Esophagus muscularis mucosa (tissue), 3 donors: Measurements from ENCODE around the gene OLFM2.

ENCODE experiments used
- CTCF ChIP-seq, 3 experiments: fragments of 200-600 bp in 2 of 3; fragments of 450-650 bp in 1 of 3; sonication (generic) in 2 of 3; IDR thresholded peaks; one replicate each; pipeline ENCODE4 v1.5.1; 2017 to 2019; ENCODE audit warnings: antibody characterized with exemption in 3 of 3, mild to moderate bottlenecking in 2 of 3, moderate library complexity in 1 of 3
- POLR2A ChIP-seq: fragments of 450-650 bp; IDR thresholded peaks from one replicate; pipeline ENCODE4 v1.6.1; 2017; ENCODE audit warnings: antibody characterized with exemption, moderate library complexity, mild to moderate bottlenecking, low read depth
- POLR2AphosphoS5 ChIP-seq, 2 donors: sonication (generic); formaldehyde crosslinking; IDR thresholded peaks; one replicate each; pipeline ENCODE4 v1.6.1; 2017; ENCODE audit warnings: antibody characterized with exemption in 2 of 2

GRCh38 chr19:9861503-9861902, 74.8 kb downstream of the OLFM2 start:
- TF ChIP-seq CTCF (IDR thresholded peaks at IDR 0.05) (no peak), POLR2AphosphoS5 (IDR thresholded peaks at IDR 0.05) (no peak), POLR2A (no peak)
